Loucy (cell line): Measurements from ENCODE around the gene TRIM43.
"Not testable (repeated sequence)": the region's sequence is repeated elsewhere in the genome, so short reads cannot be mapped to it uniquely, and the experiment has no call there.

Experiments
- H2AFZ ChIP-seq: fragments of 200-600 bp; sonication (generic); 2 replicates; pipeline ENCODE4 v1.6.0; 2016; ENCODE audit warnings: antibody characterized with exemption, mild to moderate bottlenecking, low read length, moderate library complexity
- H3F3A ChIP-seq: fragments of 200-600 bp; 2 replicates; pipeline ENCODE4 v1.6.0; 2016; ENCODE audit warnings: antibody characterized with exemption, low read depth, mild to moderate bottlenecking
- H3K27me3 ChIP-seq: fragments of 200-600 bp; sonication (generic); 2 replicates; pipeline ENCODE4 v1.6.1; 2014; ENCODE audit warnings: low read length, mild to moderate bottlenecking; ENCODE audit not compliant: insufficient read depth, poor library complexity, severe bottlenecking
- H3K36me3 ChIP-seq: fragments of 200-600 bp; sonication (generic); 2 replicates; pipeline ENCODE4 v1.6.1; 2016; ENCODE audit warnings: low read length; ENCODE audit not compliant: insufficient read depth
- H3K4me1 ChIP-seq: fragments of 200-600 bp; sonication (generic); 2 replicates; pipeline ENCODE4 v1.5.1; 2014; ENCODE audit warnings: low read length, mild to moderate bottlenecking; ENCODE audit not compliant: insufficient read depth, poor library complexity, severe bottlenecking
- H3K4me2 ChIP-seq: fragments of 200-600 bp; sonication (generic); 2 replicates; pipeline ENCODE4 v1.6.0; 2014; ENCODE audit warnings: antibody characterized with exemption, low read length, low read depth, mild to moderate bottlenecking; ENCODE audit not compliant: poor library complexity, severe bottlenecking
- H3K4me3 ChIP-seq: fragments of 200-600 bp; sonication (generic); 2 replicates; pipeline ENCODE4 v1.5.1; 2014; ENCODE audit warnings: low read length, mild to moderate bottlenecking, mixed read lengths; ENCODE audit not compliant: poor library complexity, severe bottlenecking
- H3K79me2 ChIP-seq: fragments of 200-600 bp; sonication (generic); 2 replicates; pipeline ENCODE4 v1.6.1; 2014; ENCODE audit warnings: low read length; ENCODE audit not compliant: insufficient read depth
- H3K9ac ChIP-seq: fragments of 200-600 bp; sonication (generic); 2 replicates; pipeline ENCODE4 v1.6.0; 2014; ENCODE audit warnings: mild to moderate bottlenecking, low read depth, low read length, moderate library complexity; ENCODE audit not compliant: poor library complexity, severe bottlenecking
- H3K9me2 ChIP-seq: fragments of 200-600 bp; sonication (generic); replicated peaks from 2 replicates; pipeline ENCODE4 v1.6.1; 2016; ENCODE audit warnings: low read depth, low read length, mixed read lengths
- H3K9me3 ChIP-seq: fragments of 200-600 bp; sonication (generic); 2 replicates; pipeline ENCODE4 v1.6.1; 2014; ENCODE audit warnings: mild to moderate bottlenecking, antibody characterized with exemption, low read length, low read depth; ENCODE audit not compliant: insufficient read depth
- H4K20me1 ChIP-seq: fragments of 200-600 bp; sonication (generic); 2 replicates; pipeline ENCODE4 v1.6.0; 2014; ENCODE audit warnings: antibody characterized with exemption, low read length, mild to moderate bottlenecking; ENCODE audit not compliant: insufficient read depth, poor library complexity, severe bottlenecking

The TRIM43 gene

GRCh38 chr2:95602146-95602545 is 10.3 kb downstream of the TRIM43 start:
- not testable (repeated sequence) for H3K4me2 ChIP-seq, H3K9me3 ChIP-seq, H3K36me3 ChIP-seq, H3K79me2 ChIP-seq, H4K20me1 ChIP-seq, H3F3A ChIP-seq, H3K4me3 ChIP-seq, H3K9ac ChIP-seq, H2AFZ ChIP-seq, H3K9me2 ChIP-seq, H3K27me3 ChIP-seq, H3K4me1 ChIP-seq

- not testable (repeated sequence) for H4K20me1 ChIP-seq, H3F3A ChIP-seq, H3K4me3 ChIP-seq, H3K79me2 ChIP-seq, H3K4me2 ChIP-seq, H2AFZ ChIP-seq, H3K27me3 ChIP-seq, H3K4me1 ChIP-seq, H3K36me3 ChIP-seq, H3K9me3 ChIP-seq, H3K9ac ChIP-seq, H3K9me2 ChIP-seq
Measured at GRCh38 chr2:95608356-95608755, 16.6 kb downstream of the TRIM43 start.

- H4K20me1 ChIP-seq, H3K9me3 ChIP-seq, H3K4me2 ChIP-seq, H3K79me2 ChIP-seq, H3K4me1 ChIP-seq, H3F3A ChIP-seq, H3K4me3 ChIP-seq, H3K27me3 ChIP-seq, H2AFZ ChIP-seq, H3K36me3 ChIP-seq, H3K9ac ChIP-seq, H3K9me2 ChIP-seq: not testable (repeated sequence)
Measured at GRCh38 chr2:95609764-95610163, 18.0 kb downstream of the TRIM43 start.

- H3K36me3 ChIP-seq, H3K27me3 ChIP-seq, H3K4me2 ChIP-seq, H3K9me2 ChIP-seq, H3K4me1 ChIP-seq, H3K4me3 ChIP-seq, H3K9me3 ChIP-seq, H3K9ac ChIP-seq, H3F3A ChIP-seq, H3K79me2 ChIP-seq, H4K20me1 ChIP-seq, H2AFZ ChIP-seq: not testable (repeated sequence)
Measured at GRCh38 chr2:95613048-95613447, 21.2 kb downstream of the TRIM43 start.

- not testable (repeated sequence) for H2AFZ ChIP-seq, H3K9me3 ChIP-seq, H3K4me2 ChIP-seq, H3F3A ChIP-seq, H3K9ac ChIP-seq, H3K4me1 ChIP-seq, H3K9me2 ChIP-seq, H3K4me3 ChIP-seq, H3K27me3 ChIP-seq, H3K36me3 ChIP-seq, H4K20me1 ChIP-seq, H3K79me2 ChIP-seq
Measured at GRCh38 chr2:95622728-95623127, 30.9 kb downstream of the TRIM43 start.

- not testable (repeated sequence) for H3K27me3 ChIP-seq, H4K20me1 ChIP-seq, H3K4me1 ChIP-seq, H2AFZ ChIP-seq, H3F3A ChIP-seq, H3K36me3 ChIP-seq, H3K9me2 ChIP-seq, H3K4me2 ChIP-seq, H3K9ac ChIP-seq, H3K79me2 ChIP-seq, H3K4me3 ChIP-seq, H3K9me3 ChIP-seq
Measured at GRCh38 chr2:95630987-95631386, 39.2 kb downstream of the TRIM43 start.

GRCh38 chr2:95633626-95634259 is 41.9 kb downstream of the TRIM43 start:
- not testable (repeated sequence) for H3K4me1 ChIP-seq, H3K27me3 ChIP-seq, H2AFZ ChIP-seq, H3K9me3 ChIP-seq, H3K4me3 ChIP-seq, H4K20me1 ChIP-seq, H3K9ac ChIP-seq, H3K9me2 ChIP-seq, H3K4me2 ChIP-seq, H3F3A ChIP-seq, H3K36me3 ChIP-seq, H3K79me2 ChIP-seq
